Mucosa of stomach (tissue), 1 donor: ENCODE results near the gene CPA3.

ENCODE experiments used
- H3K27me3 ChIP-seq: one replicate; pipeline ENCODE4 v1.7.0; 2013; ENCODE audit warnings: mild to moderate bottlenecking, low read length; ENCODE audit not compliant: control insufficient read depth, insufficient read depth
- H3K36me3 ChIP-seq: one replicate; pipeline ENCODE4 v1.7.0; 2013; ENCODE audit warnings: low read length; ENCODE audit not compliant: control insufficient read depth, insufficient read depth
- H3K4me1 ChIP-seq: one replicate; pipeline ENCODE4 v1.7.0; 2013; ENCODE audit warnings: mild to moderate bottlenecking, low read length; ENCODE audit not compliant: control insufficient read depth, insufficient read depth
- H3K4me3 ChIP-seq: one replicate; pipeline ENCODE4 v1.7.0; 2013; ENCODE audit warnings: low read length
- H3K9ac ChIP-seq: one replicate; pipeline ENCODE4 v1.7.0; 2013; ENCODE audit warnings: mild to moderate bottlenecking, low read length, moderate library complexity
- H3K9me3 ChIP-seq: one replicate; pipeline ENCODE4 v1.7.0; 2013; ENCODE audit warnings: mild to moderate bottlenecking, low read length, moderate library complexity; ENCODE audit not compliant: control insufficient read depth
- donor health status: Pancreatic carcinoma.

The CPA3 gene

GRCh38 chr3:148839805-148840204 lies 25.3 kb upstream of the CPA3 start:
- H3K4me1 ChIP-seq = no peaks in the 10 kb centered on the region
- H3K27me3 ChIP-seq = no peaks in the 10 kb centered on the region
- no peaks in the 10 kb centered on the region for H3K36me3 ChIP-seq
- H3K4me3 ChIP-seq = no peak overlapping the region
- H3K9ac ChIP-seq = no peak overlapping the region
- H3K9me3 ChIP-seq = no peaks in the 10 kb centered on the region

- Histone ChIP-seq H3K4me3 (no peak overlapping the region), H3K9ac (no peak overlapping the region), H3K36me3 (no peaks in the 10 kb centered on the region), H3K9me3 (no peaks in the 10 kb centered on the region), H3K27me3 (no peaks in the 10 kb centered on the region), H3K4me1 (no peaks in the 10 kb centered on the region)
These were observed 24.6 kb upstream of the CPA3 start for GRCh38 chr3:148840451-148840850.

DNA sequence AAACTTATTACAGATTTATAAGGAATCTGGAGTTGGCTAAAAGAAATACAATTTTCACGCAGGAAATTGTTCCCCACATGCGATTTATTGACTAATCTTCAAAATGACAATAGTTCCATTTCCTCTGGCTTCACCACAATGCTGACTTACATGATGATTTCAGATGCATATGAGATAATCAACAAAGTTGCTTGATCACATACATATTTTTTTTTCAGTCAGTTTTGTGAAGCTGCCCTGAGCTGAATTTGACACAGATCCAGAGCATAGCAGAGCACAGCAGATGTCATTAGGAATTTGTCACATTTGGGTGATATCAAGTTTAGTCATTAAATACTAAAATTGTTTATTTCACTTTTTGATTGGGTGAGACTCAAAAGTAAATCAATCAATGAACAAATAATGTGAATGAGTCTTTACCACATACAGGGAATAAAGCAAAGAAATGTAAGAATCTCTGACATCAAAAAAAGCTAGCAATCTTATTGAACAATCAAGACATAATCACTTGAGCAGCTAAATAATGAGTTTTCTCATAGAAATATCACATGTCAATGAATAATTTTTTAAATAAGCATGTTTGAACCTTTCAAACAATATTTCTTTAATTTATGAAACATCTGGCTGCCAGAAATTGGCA lies 19.2 kb upstream of the CPA3 start:
- Histone ChIP-seq H3K27me3 (no peaks in the 10 kb centered on the region), H3K9ac (no peak overlapping the region), H3K9me3 (no peaks in the 10 kb centered on the region), H3K4me3 (no peak overlapping the region), H3K36me3 (no peaks in the 10 kb centered on the region), H3K4me1 (no peaks in the 10 kb centered on the region)

GRCh38 chr3:148847351-148847750 lies 17.7 kb upstream of the CPA3 start:
- no peak overlapping the region for H3K4me3 ChIP-seq
- no peaks in the 10 kb centered on the region for H3K9me3 ChIP-seq
- no peak overlapping the region for H3K9ac ChIP-seq
- no peaks in the 10 kb centered on the region for H3K27me3 ChIP-seq
- H3K4me1 ChIP-seq = no peaks in the 10 kb centered on the region
- no peaks in the 10 kb centered on the region for H3K36me3 ChIP-seq

DNA sequence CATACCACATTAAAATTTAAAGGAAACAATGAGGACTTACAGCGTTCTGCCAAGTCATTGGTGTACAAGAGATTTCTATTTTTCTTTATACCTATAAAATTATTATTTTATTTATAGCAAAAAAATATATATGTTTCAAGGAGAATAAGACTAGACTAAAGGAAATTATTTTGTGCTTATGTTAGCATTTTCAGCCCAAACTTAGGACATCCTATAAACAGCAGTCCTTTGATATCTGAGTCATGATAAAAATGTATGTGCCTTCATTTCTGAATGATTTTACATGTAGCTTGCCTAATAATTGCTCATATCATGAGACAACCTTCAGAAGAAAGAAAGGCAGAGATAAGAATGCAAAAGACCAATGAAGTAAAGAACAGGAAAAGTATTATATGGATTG lies 16.7 kb upstream of the CPA3 start:
- no peaks in the 10 kb centered on the region for H3K9me3 ChIP-seq
- H3K9ac ChIP-seq = no peak overlapping the region
- no peaks in the 10 kb centered on the region for H3K4me1 ChIP-seq
- no peaks in the 10 kb centered on the region for H3K36me3 ChIP-seq
- H3K4me3 ChIP-seq = no peak overlapping the region
- H3K27me3 ChIP-seq = no peaks in the 10 kb centered on the region

DNA sequence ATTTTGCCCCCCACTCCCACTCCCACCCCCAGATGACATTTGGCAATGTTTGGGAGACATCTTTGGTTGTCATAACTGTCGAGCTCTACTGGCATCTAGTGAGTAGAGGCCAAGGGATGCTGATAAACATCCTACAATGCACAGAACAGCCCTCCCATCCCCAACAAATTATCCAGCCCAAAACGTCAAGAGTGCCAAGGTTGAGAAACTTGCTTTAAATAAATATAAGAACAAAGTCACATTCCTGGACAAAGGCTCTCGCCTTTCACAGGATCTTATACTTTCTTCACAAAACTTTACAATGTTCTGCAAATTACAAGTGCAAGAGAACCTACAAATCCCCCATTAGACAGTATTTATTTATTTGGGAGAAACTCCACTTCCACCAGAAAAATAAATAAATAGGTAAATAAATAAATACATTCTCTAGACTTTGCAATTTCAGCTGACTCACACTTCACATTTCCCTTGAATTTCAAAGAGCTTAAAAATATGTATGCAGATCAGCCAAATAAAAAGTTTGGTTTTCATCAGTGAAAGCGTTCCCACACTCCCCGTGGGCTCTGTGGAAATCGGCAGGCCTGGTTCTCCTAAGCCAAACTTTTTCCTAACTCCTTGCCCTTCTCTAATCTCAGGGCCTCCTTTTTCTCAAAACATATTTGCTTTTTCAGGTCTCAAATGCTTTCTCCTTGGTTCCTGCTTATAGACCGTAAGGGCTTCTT lies 12.7 kb upstream of the CPA3 start:
- Histone ChIP-seq H3K4me3 (no peak overlapping the region), H3K4me1 (no peaks in the 10 kb centered on the region), H3K27me3 (no peaks in the 10 kb centered on the region), H3K36me3 (no peaks in the 10 kb centered on the region), H3K9ac (no peak overlapping the region), H3K9me3 (no peaks in the 10 kb centered on the region)

DNA sequence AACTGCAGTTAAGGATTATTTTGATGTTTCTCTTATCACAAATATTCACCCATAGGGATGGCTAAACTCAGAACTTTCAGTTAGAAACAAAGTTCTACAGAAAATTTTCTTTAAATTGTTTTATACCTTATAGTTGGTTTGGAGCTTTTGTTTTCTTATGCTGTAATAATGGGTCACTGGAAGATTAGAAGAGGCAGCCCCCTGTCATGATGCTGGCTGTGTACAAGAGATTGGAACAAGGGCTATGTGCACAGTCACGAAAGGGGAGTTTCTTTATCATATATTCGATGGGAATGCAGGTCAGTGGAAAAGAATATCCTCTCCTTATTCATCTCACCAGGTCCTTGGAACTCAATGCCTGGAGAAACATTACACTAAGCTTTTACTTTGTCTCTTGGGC lies 12.0 kb upstream of the CPA3 start:
- Histone ChIP-seq H3K9ac (no peak overlapping the region), H3K27me3 (no peaks in the 10 kb centered on the region), H3K36me3 (no peaks in the 10 kb centered on the region), H3K4me1 (no peaks in the 10 kb centered on the region), H3K9me3 (no peaks in the 10 kb centered on the region), H3K4me3 (no peak overlapping the region)

DNA sequence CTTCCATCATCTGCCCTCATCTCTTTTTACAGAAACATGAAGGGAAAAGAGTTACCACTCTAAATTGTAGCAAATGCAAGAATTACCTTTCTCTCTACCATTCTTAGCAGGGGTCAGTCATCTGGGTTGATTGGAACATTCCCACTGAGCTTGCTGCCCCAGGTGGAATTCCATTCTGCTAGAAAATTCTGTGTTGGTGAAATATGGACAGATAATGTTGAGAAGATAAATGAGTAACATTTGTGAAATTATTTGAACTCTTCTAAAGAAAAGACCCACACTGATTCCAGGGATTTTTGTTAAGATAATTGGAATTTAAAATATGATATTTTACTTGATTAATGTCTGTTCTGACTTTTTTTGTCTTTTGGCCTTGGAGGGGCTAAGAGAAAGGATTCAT lies 11.0 kb upstream of the CPA3 start:
- no peaks in the 10 kb centered on the region for H3K27me3 ChIP-seq
- no peaks in the 10 kb centered on the region for H3K9me3 ChIP-seq
- H3K4me1 ChIP-seq = no peaks in the 10 kb centered on the region
- H3K4me3 ChIP-seq = no peak overlapping the region
- H3K9ac ChIP-seq = no peak overlapping the region
- H3K36me3 ChIP-seq = no peaks in the 10 kb centered on the region

- no peaks in the 10 kb centered on the region for H3K36me3 ChIP-seq
- no peaks in the 10 kb centered on the region for H3K4me1 ChIP-seq
- peaks cover 5% of the 10 kb centered on the region for H3K27me3 ChIP-seq
- H3K9ac ChIP-seq = no peak overlapping the region
- no peaks in the 10 kb centered on the region for H3K9me3 ChIP-seq
- no peak overlapping the region for H3K4me3 ChIP-seq
These were observed 8.7 kb upstream of the CPA3 start for GRCh38 chr3:148856384-148856783.

DNA sequence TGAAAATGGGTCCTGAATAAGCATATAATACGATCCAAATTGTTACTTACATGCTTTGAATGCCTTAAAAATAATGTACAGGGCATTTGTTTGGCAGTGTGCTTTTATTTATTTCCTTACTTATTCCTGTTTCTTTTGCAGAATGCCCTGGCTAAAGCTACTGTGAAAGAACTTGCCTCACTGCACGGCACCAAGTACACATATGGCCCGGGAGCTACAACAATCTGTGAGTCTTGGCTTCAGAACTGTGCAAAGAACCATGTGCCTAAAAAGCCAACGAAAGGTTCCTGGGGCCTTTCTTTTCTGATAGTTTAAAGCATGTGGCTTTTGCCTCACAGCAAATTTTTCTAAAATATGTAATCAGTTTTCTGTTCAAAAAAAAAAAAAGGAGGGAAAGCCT lies 7.8 kb upstream of the CPA3 start:
- Histone ChIP-seq H3K36me3 (no peaks in the 10 kb centered on the region), H3K27me3 (peaks cover 14% of the 10 kb centered on the region), H3K9me3 (no peaks in the 10 kb centered on the region), H3K9ac (no peak overlapping the region), H3K4me1 (no peaks in the 10 kb centered on the region), H3K4me3 (no peak overlapping the region)

GRCh38 chr3:148861277-148861869 lies 3.7 kb upstream of the CPA3 start:
- Histone ChIP-seq H3K4me3 (no peak overlapping the region), H3K27me3 (peaks cover 37% of the 10 kb centered on the region), H3K9me3 (no peaks in the 10 kb centered on the region), H3K4me1 (peaks cover 9% of the 10 kb centered on the region), H3K36me3 (no peaks in the 10 kb centered on the region), H3K9ac (no peak overlapping the region)

- Histone ChIP-seq H3K36me3 (no peaks in the 10 kb centered on the region), H3K4me3 (no peak overlapping the region), H3K27me3 (peaks cover 56% of the 10 kb centered on the region), H3K4me1 (peaks cover 9% of the 10 kb centered on the region), H3K9ac (no peak overlapping the region), H3K9me3 (no peaks in the 10 kb centered on the region)
These were observed 1.8 kb upstream of the CPA3 start for GRCh38 chr3:148863297-148863696.
